Natural killer cell (primary cell): ENCODE results near the gene IFI35. TPM values are rescaled to one million over a fixed set of nuclear protein-coding genes. Genes with fewer than 3 reads are reported as not detected.

ENCODE experiments used
- ATAC-seq, 3 donors: fragments of 150-1000 bp in 2 of 3; fragments of 200-7000 bp in 1 of 3; cut with Tn5 transposase; 1 replicate in 1 of 3; 2 replicates in 2 of 3; pipeline ENCODE4 v1.10.0; 2021; ENCODE audit warnings: mild to moderate bottlenecking in 2 of 3, moderate library complexity in 2 of 3
- DNase-seq, 2 donors: peaks; one replicate each; pipeline versions ENCODE4 v3.0.0 to v3.0.0-alpha.2; 2013 to 2021; ENCODE audit warnings: mixed read lengths in 1 of 2
- H3K27ac ChIP-seq: one replicate; pipeline ENCODE4 v1.5.1; 2013; ENCODE audit warnings: mild to moderate bottlenecking, low read length
- H3K27me3 ChIP-seq: one replicate; pipeline ENCODE4 v1.6.1; 2013; ENCODE audit warnings: low read length; ENCODE audit not compliant: control insufficient read depth, insufficient read depth
- H3K36me3 ChIP-seq: one replicate; pipeline ENCODE4 v1.6.1; 2013; ENCODE audit warnings: low read length; ENCODE audit not compliant: control insufficient read depth, insufficient read depth
- H3K4me1 ChIP-seq: one replicate; pipeline ENCODE4 v1.6.1; 2013; ENCODE audit warnings: low read length; ENCODE audit not compliant: control insufficient read depth, insufficient read depth
- H3K4me3 ChIP-seq: one replicate; pipeline ENCODE4 v1.5.1; 2013; ENCODE audit warnings: low read length
- H3K9me3 ChIP-seq: one replicate; pipeline ENCODE4 v1.6.1; 2013; ENCODE audit warnings: low read length; ENCODE audit not compliant: control insufficient read depth, insufficient read depth
- H3K27ac Mint-ChIP-seq, 2 donors: one replicate each; pipeline ENCODE4 v1.8.0; 2022; ENCODE audit warnings: mild to moderate bottlenecking in 2 of 2, mixed read lengths in 2 of 2, moderate library complexity in 1 of 2
- H3K27me3 Mint-ChIP-seq, 2 donors: one replicate each; pipeline ENCODE4 v1.8.0; 2022; ENCODE audit warnings: low read depth in 2 of 2, mixed read lengths in 2 of 2
- H3K36me3 Mint-ChIP-seq: one replicate; pipeline ENCODE4 v1.8.0; 2022; ENCODE audit warnings: mixed read lengths
- H3K4me1 Mint-ChIP-seq, 2 donors: one replicate each; pipeline ENCODE4 v1.8.0; 2022; ENCODE audit warnings: mixed read lengths in 2 of 2
- H3K4me3 Mint-ChIP-seq: one replicate; pipeline ENCODE4 v1.8.0; 2022; ENCODE audit warnings: mild to moderate bottlenecking, moderate library complexity, mixed read lengths
- H3K9me3 Mint-ChIP-seq, 2 donors: one replicate each; pipeline ENCODE4 v1.8.0; 2022; ENCODE audit warnings: mixed read lengths in 2 of 2
- WGBS: methylation state at CpG from one replicate; pipeline ENCODE4 v1.1.7; 2013; ENCODE audit warnings: missing lambda C conversion rate; ENCODE audit not compliant: insufficient coverage; 5-methylcytosine and 5-hydroxymethylcytosine counted together
- intact Hi-C: fragments of 100-400 bp; cut with micrococcal nuclease; formaldehyde crosslinking; loops from one replicate; pipeline ENCODE4 v1.14.2; 2022
- total RNA-seq, 4 donors: library from RNA; stranded (reverse); fragments of 120-200 nt in 1 of 4; gene quantifications; one replicate each; pipeline versions ENCODE4 v1.2.3 to v1.2.4, GENCODE V29; 2013 to 2022
- TF ChIP-seq, protein P1 (sequence below): fragments of 200-600 bp; IDR thresholded peaks from one replicate; pipeline ENCODE4 v1.8.0; 2022; ENCODE audit warnings: antibody characterized with exemption

Gene IFI35
- total RNA-seq, 3 donors from 2014 or later (not counting 1 experiment from before 2014, with no cell fraction given) = 50.0 to 66.8 (median 59.4) TPM

DNA sequence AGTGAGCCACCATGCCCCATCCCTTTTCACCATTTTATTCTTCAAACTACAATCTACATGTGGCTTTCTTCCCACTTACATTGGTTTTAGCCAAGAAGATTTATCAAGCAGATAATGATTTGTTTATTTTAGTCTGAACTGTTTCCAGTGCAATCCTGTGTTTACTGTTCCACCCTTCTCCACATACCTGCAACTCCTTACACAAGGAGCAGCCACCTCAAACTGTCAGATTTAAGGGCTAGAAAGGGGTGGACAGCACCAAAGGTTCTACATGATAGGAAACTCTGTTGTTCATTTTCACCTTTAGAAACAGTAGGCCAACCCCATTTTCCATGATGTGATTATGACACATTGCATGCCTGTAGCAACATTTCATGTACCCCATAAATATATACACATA is 24.3 kb upstream of the IFI35 start:
- no peaks in the 10 kb centered on the region for H3K9me3 ChIP-seq
- peaks cover 19 to 32% of the 10 kb centered on the region in 2 donors for H3K4me1 Mint-ChIP-seq
- TF ChIP-seq, protein P1, sequence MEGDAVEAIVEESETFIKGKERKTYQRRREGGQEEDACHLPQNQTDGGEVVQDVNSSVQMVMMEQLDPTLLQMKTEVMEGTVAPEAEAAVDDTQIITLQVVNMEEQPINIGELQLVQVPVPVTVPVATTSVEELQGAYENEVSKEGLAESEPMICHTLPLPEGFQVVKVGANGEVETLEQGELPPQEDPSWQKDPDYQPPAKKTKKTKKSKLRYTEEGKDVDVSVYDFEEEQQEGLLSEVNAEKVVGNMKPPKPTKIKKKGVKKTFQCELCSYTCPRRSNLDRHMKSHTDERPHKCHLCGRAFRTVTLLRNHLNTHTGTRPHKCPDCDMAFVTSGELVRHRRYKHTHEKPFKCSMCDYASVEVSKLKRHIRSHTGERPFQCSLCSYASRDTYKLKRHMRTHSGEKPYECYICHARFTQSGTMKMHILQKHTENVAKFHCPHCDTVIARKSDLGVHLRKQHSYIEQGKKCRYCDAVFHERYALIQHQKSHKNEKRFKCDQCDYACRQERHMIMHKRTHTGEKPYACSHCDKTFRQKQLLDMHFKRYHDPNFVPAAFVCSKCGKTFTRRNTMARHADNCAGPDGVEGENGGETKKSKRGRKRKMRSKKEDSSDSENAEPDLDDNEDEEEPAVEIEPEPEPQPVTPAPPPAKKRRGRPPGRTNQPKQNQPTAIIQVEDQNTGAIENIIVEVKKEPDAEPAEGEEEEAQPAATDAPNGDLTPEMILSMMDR = no peak
- H3K36me3 Mint-ChIP-seq = no peaks in the 10 kb centered on the region
- no peaks in the 10 kb centered on the region for H3K27me3 ChIP-seq
- H3K27ac ChIP-seq = no peak overlapping the region
- no peaks in the 10 kb centered on the region for H3K27me3 Mint-ChIP-seq
- no peak for DNase-seq
- no peak overlapping the region for H3K4me3 ChIP-seq
- no peak for ATAC-seq
- peak overlapping the region; percentile 93 for H3K4me3 Mint-ChIP-seq
- peaks cover 9% of the 10 kb centered on the region for H3K36me3 ChIP-seq
- no peaks in the 10 kb centered on the region for H3K9me3 Mint-ChIP-seq
- peaks cover 25% of the 10 kb centered on the region for H3K4me1 ChIP-seq
- peak overlapping the region in 1 of 2 donors; percentile 95 for H3K27ac Mint-ChIP-seq
- intact Hi-C loops = loop anchor here (5.0 kb wide), 1 partner anchor 150 kb away; the partner anchor contains the start of gene PSME3

DNA sequence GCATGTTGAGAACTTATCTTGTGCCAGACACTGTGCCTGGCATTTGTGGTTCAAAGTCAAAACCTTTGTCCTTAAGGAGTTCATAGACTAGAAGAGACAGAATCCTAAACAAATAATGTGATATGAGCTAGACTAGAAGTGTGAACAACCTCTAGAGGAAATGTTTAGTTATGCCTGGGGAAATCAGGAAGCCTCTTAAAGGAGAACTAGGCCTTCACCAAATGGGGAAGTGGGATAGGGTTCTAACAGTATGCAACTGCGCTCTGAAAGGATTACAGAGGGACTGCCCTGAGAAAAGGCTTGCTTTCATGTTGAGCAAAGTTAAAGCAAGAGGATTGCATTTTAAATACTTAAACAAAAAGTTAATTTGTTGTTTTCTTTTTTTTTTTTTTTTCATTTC is 21.4 kb upstream of the IFI35 start:
- no CpG with 5 or more reads among the region's 1 CpG for WGBS
- no peaks in the 10 kb centered on the region for H3K9me3 Mint-ChIP-seq
- DNase-seq (no peak), ATAC-seq (no peak)
- Histone ChIP-seq H3K27ac (no peak overlapping the region), H3K4me3 (no peak overlapping the region), H3K36me3 (peaks cover 37% of the 10 kb centered on the region), H3K9me3 (no peaks in the 10 kb centered on the region), H3K27me3 (no peaks in the 10 kb centered on the region), H3K4me1 (peaks cover 18% of the 10 kb centered on the region)
- peaks cover 15 to 22% of the 10 kb centered on the region in 2 donors for H3K4me1 Mint-ChIP-seq
- H3K4me3 Mint-ChIP-seq = no peak overlapping the region
- H3K27ac Mint-ChIP-seq = no peak overlapping the region
- TF ChIP-seq, protein P1 = no peak
- intact Hi-C loops = no loop called here
- no peaks in the 10 kb centered on the region for H3K36me3 Mint-ChIP-seq
- H3K27me3 Mint-ChIP-seq = no peaks in the 10 kb centered on the region

DNA sequence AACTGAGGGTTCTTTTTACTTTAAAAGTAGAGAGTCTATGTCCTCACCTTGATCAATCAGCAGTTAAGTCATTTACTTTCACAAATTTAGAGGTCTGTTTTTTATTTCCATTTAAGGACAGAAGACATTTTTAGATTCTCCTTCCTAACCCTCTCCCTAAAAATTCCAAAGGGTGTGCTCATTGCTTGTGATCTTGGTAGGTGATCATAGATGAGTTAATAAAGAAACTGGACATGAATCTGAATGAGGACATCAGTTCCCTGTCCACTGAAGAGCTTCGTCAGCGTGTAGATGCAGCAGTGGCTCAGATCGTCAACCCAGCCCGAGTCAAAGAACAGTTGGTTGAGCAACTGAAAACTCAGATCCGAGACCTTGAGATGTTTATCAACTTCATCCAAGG is 17.4 kb upstream of the IFI35 start:
- TF ChIP-seq, protein P1 = no peak
- H3K27ac Mint-ChIP-seq = no peak overlapping the region
- Histone ChIP-seq H3K36me3 (peaks cover 64% of the 10 kb centered on the region), H3K9me3 (no peaks in the 10 kb centered on the region), H3K27me3 (no peaks in the 10 kb centered on the region), H3K4me3 (no peak overlapping the region), H3K27ac (no peak overlapping the region), H3K4me1 (peaks cover 3% of the 10 kb centered on the region)
- intact Hi-C loops = no loop called here
- WGBS = 96% methylated on average over 5 of the region's 5 CpGs
- no peaks in the 10 kb centered on the region for H3K4me1 Mint-ChIP-seq
- H3K4me3 Mint-ChIP-seq = no peak overlapping the region
- no peak for ATAC-seq
- no peaks in the 10 kb centered on the region for H3K9me3 Mint-ChIP-seq
- H3K27me3 Mint-ChIP-seq = no peaks in the 10 kb centered on the region
- no peaks in the 10 kb centered on the region for H3K36me3 Mint-ChIP-seq
- no peak for DNase-seq
